ENCODE measurements around the gene MEGF11.

- TF ChIP-seq CTCF (conservative IDR thresholded peaks at IDR 0.05; ENCODE audit: low read length) (no peak), EZH2phosphoT487 (IDR thresholded peaks at IDR 0.05; ENCODE audit: borderline replicate concordance, low read depth, low read length) (no peak)
These were observed 156.2 kb downstream of the MEGF11 start for GRCh38 chr15:66097151-66098021.
